Lower leg skin (tissue), 3 donors: Measurements from ENCODE around the gene TRIP4.

ENCODE experiments used
- CTCF ChIP-seq, 3 donors: fragments of 450-650 bp; IDR thresholded peaks; one replicate each; pipeline ENCODE4 v1.5.1; 2016; ENCODE audit warnings: antibody characterized with exemption in 3 of 3, mild to moderate bottlenecking in 3 of 3, moderate library complexity in 2 of 3
- POLR2A ChIP-seq, 2 donors: fragments of 450-650 bp; IDR thresholded peaks; one replicate each; pipeline ENCODE4 v1.6.1; 2016 to 2017; ENCODE audit warnings: antibody characterized with exemption in 2 of 2, mild to moderate bottlenecking in 1 of 2, moderate library complexity in 1 of 2

DNA sequence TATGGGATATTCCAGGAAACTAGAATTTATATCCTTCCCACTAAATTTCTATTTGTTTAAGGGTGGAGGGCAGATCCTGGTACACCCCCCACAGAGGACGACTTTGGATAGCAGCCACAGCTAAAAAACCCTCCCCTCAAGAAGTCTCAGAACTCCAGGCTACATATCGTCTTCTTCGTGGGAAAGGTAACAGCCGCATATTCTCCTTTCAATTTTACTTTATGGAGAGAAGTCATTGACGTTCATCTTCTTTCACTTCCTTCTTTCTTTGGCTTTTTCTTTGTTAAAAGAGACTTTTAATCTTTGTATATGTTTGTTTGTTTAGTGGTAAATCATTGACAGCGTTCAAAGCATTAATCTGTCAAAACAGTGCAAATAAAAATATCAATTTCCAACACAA is 36.3 kb downstream of the TRIP4 start:
- no peak for TF ChIP-seq POLR2A (IDR thresholded peaks at IDR 0.05)
- no peak for TF ChIP-seq CTCF (IDR thresholded peaks at IDR 0.05)
